ENCODE data around the gene DGKE. TPM values are rescaled to one million over a fixed set of nuclear protein-coding genes. Genes with fewer than 3 reads are reported as not detected.
A peak's percentile ranks its signal among the peaks of the same experiment; 100 is the strongest.

Gene DGKE
- total and polyA plus RNA-seq, 2 of the 13 experiments (the other 11 are each of a cell fraction or from before 2014, with no cell fraction given) = 3.2 to 5.3 TPM

- TF ChIP-seq THAP9 (CRISPR knock-in tag; IDR thresholded peaks at IDR 0.05; ENCODE audit: borderline replicate concordance) (no peak), ARNT2 (CRISPR knock-in tag; IDR thresholded peaks at IDR 0.05; ENCODE audit: low read depth) (peak; percentile 40; the same call in 1 of the 2 replicates), ZMAT3 (CRISPR knock-in tag; conservative IDR thresholded peaks at IDR 0.05) (no peak), THRA (CRISPR knock-in tag; IDR thresholded peaks at IDR 0.05; ENCODE audit: borderline replicate concordance) (no peak), ZNF224 (CRISPR knock-in tag; IDR thresholded peaks at IDR 0.05) (no peak), SP4 (CRISPR knock-in tag; IDR thresholded peaks at IDR 0.05) (no peak), ZSCAN21 (CRISPR knock-in tag; IDR thresholded peaks at IDR 0.05; ENCODE audit: borderline replicate concordance) (peak; percentile 65), RORA (CRISPR knock-in tag; IDR thresholded peaks at IDR 0.05) (no peak), ZNF510 (CRISPR knock-in tag; IDR thresholded peaks at IDR 0.05; ENCODE audit: low read depth) (no peak), ZNF556 (CRISPR knock-in tag; IDR thresholded peaks at IDR 0.05; ENCODE audit: borderline replicate concordance) (no peak), PHF21A (CRISPR knock-in tag; IDR thresholded peaks at IDR 0.05) (0 out of 2 replicates have a peak, but pooled peaks have one; percentile 34)
- TF ChIP-seq, protein P1, sequence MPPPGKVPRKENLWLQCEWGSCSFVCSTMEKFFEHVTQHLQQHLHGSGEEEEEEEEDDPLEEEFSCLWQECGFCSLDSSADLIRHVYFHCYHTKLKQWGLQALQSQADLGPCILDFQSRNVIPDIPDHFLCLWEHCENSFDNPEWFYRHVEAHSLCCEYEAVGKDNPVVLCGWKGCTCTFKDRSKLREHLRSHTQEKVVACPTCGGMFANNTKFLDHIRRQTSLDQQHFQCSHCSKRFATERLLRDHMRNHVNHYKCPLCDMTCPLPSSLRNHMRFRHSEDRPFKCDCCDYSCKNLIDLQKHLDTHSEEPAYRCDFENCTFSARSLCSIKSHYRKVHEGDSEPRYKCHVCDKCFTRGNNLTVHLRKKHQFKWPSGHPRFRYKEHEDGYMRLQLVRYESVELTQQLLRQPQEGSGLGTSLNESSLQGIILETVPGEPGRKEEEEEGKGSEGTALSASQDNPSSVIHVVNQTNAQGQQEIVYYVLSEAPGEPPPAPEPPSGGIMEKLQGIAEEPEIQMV (CRISPR knock-in tag; IDR thresholded peaks at IDR 0.05; ENCODE audit: low read depth) = no peak
- TF ChIP-seq, protein P2, sequence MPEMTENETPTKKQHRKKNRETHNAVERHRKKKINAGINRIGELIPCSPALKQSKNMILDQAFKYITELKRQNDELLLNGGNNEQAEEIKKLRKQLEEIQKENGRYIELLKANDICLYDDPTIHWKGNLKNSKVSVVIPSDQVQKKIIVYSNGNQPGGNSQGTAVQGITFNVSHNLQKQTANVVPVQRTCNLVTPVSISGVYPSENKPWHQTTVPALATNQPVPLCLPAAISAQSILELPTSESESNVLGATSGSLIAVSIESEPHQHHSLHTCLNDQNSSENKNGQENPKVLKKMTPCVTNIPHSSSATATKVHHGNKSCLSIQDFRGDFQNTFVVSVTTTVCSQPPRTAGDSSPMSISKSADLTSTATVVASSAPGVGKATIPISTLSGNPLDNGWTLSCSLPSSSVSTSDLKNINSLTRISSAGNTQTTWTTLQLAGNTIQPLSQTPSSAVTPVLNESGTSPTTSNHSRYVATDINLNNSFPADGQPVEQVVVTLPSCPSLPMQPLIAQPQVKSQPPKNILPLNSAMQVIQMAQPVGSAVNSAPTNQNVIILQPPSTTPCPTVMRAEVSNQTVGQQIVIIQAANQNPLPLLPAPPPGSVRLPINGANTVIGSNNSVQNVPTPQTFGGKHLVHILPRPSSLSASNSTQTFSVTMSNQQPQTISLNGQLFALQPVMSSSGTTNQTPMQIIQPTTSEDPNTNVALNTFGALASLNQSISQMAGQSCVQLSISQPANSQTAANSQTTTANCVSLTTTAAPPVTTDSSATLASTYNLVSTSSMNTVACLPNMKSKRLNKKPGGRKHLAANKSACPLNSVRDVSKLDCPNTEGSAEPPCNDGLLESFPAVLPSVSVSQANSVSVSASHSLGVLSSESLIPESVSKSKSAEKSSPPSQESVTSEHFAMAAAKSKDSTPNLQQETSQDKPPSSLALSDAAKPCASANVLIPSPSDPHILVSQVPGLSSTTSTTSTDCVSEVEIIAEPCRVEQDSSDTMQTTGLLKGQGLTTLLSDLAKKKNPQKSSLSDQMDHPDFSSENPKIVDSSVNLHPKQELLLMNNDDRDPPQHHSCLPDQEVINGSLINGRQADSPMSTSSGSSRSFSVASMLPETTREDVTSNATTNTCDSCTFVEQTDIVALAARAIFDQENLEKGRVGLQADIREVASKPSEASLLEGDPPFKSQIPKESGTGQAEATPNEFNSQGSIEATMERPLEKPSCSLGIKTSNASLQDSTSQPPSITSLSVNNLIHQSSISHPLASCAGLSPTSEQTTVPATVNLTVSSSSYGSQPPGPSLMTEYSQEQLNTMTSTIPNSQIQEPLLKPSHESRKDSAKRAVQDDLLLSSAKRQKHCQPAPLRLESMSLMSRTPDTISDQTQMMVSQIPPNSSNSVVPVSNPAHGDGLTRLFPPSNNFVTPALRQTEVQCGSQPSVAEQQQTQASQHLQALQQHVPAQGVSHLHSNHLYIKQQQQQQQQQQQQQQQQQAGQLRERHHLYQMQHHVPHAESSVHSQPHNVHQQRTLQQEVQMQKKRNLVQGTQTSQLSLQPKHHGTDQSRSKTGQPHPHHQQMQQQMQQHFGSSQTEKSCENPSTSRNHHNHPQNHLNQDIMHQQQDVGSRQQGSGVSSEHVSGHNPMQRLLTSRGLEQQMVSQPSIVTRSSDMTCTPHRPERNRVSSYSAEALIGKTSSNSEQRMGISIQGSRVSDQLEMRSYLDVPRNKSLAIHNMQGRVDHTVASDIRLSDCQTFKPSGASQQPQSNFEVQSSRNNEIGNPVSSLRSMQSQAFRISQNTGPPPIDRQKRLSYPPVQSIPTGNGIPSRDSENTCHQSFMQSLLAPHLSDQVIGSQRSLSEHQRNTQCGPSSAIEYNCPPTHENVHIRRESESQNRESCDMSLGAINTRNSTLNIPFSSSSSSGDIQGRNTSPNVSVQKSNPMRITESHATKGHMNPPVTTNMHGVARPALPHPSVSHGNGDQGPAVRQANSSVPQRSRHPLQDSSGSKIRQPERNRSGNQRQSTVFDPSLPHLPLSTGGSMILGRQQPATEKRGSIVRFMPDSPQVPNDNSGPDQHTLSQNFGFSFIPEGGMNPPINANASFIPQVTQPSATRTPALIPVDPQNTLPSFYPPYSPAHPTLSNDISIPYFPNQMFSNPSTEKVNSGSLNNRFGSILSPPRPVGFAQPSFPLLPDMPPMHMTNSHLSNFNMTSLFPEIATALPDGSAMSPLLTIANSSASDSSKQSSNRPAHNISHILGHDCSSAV (CRISPR knock-in tag; IDR thresholded peaks at IDR 0.05; ENCODE audit: borderline replicate concordance) = no peak
Observed at GRCh38 chr17:56912105-56912999, 78.4 kb downstream of the DGKE start (continued).

Measured in HepG2 (cell line).